GM10248 (cell line): ENCODE results near the gene HASPIN.

Experiments used
- CTCF ChIA-PET: fragments of 300-600 bp; sonication (Branson Sonifier 250); formaldehyde crosslinking; extraction: SDS; loops from one replicate; lab custom pipeline; 2021; ENCODE audit warnings: antibody characterized with exemption; lab: Yijun Ruan, JAX
- POLR2A ChIA-PET: fragments of 350-650 bp; sonication (Branson Sonifier 250); formaldehyde crosslinking; extraction: SDS; loops from one replicate; lab custom pipeline; 2020; ENCODE audit warnings: antibody characterized with exemption; lab: Yijun Ruan, JAX
- DNase-seq: peaks from one replicate; pipeline ENCODE4 v3.0.0; 2012; ENCODE audit errors: extremely low spot score
- CTCF ChIP-seq: IDR thresholded peaks from 2 replicates; pipeline ENCODE4 v1.5.1; 2012; ENCODE audit warnings: mild to moderate bottlenecking, low read depth; ENCODE audit errors: extremely low read depth, missing control alignments, control extremely low read depth

HASPIN gene

DNA sequence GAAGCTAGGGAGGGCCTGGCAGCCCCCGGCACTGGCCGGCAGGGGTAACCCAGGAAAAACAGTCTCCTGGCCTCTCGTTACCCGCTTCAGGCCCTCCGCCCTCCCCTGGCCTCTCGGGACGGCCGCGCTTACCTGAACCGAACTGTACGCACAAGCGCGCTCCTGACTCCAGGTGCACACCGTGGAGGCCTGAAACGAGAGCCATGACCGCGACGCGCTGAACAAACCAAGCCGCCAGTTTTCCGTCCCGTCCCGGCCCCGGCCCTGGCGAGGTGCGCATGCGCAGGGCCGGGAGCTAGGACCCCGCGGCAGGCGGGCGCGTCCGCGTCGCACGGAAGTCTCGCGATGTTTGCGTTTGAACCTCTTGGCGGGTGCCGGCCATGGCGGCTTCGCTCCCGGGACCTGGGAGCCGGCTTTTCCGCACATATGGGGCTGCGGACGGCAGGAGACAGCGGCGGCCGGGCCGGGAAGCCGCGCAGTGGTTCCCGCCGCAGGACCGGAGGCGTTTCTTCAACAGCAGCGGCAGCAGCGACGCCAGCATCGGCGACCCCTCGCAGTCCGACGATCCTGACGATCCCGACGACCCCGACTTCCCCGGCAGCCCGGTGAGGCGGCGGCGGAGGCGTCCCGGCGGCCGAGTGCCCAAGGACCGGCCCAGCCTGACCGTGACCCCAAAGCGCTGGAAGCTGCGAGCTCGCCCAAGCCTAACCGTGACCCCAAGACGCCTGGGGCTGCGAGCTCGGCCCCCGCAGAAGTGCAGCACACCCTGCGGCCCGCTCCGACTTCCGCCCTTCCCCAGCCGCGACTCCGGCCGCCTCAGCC, at the start of gene HASPIN:
TSS of gene HASPIN (plus strand) at position 348 of the 822 bp plus-strand sequence. CDS start at position 381, 33 bp downstream.
- DNase-seq, result peak; percentile 99
- no peak for TF ChIP-seq CTCF
- ChIA-PET CTCF (interaction anchor here (0.9 to 4.0 kb wide), 10 partner anchors 9 to 279 kb away, joined by 3 to 29 read pairs (median 8); partner anchors contain the start of genes CTNS and SHPK), POLR2A (interaction anchor here (0.6 kb wide), 1 partner anchor 88 kb away, joined by 4 read pairs; the partner anchor contains the start of genes CTNS and SHPK)

DNA sequence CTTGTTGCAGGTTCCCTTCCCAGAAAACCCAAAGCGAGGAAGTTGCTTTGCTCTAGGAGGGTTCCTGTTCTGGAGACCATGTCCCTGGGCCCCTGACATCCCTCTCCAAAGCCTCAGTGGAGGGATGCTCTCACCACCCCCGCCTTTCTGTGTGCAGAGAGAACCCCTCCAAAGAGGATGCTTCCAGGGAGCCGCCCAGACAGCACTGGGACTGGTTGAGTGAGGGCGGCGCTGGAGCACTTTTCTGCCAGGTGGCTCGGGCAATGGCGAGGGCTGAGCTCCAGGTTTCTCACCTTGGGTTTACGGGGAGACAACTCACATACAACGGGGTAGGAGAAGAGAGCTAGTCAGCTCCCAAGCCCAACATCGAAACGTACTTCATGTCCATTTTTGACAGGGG, 47.8 kb upstream of the HASPIN start:
- DNase-seq, result no peak
- no peak for TF ChIP-seq CTCF
- CTCF ChIA-PET, result interaction anchor here (1.8 kb wide), 1 partner anchor 18 kb away, joined by 5 read pairs; no protein-coding TSS in a partner anchor
- POLR2A ChIA-PET, result no interaction called here

- no peak for DNase-seq
- CTCF ChIA-PET, result interaction anchor here (0.9 to 1.4 kb wide), 4 partner anchors 54 to 149 kb away, joined by 3 to 5 read pairs (median 4); partner anchors contain the start of gene ITGAE
- POLR2A ChIA-PET, result no interaction called here
- TF ChIP-seq CTCF, result no peak
These were observed 45.4 kb upstream of the HASPIN start for GRCh38 chr17:3678095-3678820.

- no peak for DNase-seq
- ChIA-PET CTCF (interaction anchor here (0.7 to 1.4 kb wide), 5 partner anchors 50 to 148 kb away, joined by 3 to 5 read pairs (median 3); partner anchors contain the start of gene ITGAE), POLR2A (no interaction called here)
- no peak for TF ChIP-seq CTCF
These were observed 44.7 kb upstream of the HASPIN start for GRCh38 chr17:3678821-3679530.

DNA sequence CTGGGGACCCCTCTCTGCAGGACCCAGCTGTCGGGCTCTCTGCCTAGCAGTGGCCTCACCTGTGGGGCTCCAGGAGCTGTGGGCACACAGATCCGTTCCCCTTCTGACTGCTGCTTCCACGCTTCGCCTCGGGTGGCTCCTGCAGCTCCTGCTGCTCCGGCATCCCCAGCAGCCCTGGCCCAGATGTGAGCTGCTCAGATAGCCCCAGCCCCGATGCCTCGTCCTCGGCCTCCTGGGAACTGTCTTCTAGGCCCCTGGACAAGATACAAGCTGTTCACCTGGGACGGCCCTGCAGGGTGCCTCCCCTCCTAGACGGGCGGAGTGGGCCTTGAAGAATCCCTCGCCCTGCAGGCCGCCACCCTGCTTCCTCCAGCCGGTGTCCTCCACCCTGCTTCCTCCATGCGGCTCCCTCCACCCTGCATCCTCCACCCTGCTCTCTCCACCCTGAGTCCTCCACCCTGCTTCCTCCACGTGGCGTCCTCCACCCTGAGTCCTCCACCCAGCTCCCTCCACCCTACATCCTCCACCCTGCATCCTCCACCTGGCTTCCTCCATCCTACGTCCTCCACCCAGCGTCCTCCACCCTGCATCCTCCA, 44.1 kb upstream of the HASPIN start:
- TF ChIP-seq CTCF, result no peak
- ChIA-PET CTCF (interaction anchor here (0.7 to 1.4 kb wide), 3 partner anchors 49 to 121 kb away, joined by 3 read pairs; partner anchors contain the start of gene ITGAE), POLR2A (interaction anchor here (0.5 kb wide), 2 partner anchors 9 to 42 kb away, joined by 3 to 5 read pairs; no protein-coding TSS in a partner anchor)
- no peak for DNase-seq

- no peak for DNase-seq
- POLR2A ChIA-PET, result no interaction called here
- no peak for TF ChIP-seq CTCF
- CTCF ChIA-PET, result no interaction called here
These were observed 42.6 kb upstream of the HASPIN start for GRCh38 chr17:3681057-3681456.
